SK-N-SH treated with all-trans-retinoic acid at 6 μM for 48 hours (cell line): Measurements from ENCODE around the gene SLX4IP.

Source experiments
- ATAC-seq: fragments of 200-7000 bp; cut with Tn5 transposase; 3 replicates; pipeline ENCODE4 v1.9.1; 2020; ENCODE audit warnings: mild to moderate bottlenecking, moderate library complexity
- ARNTL ChIP-seq: fragments of 450-650 bp; formaldehyde crosslinking; IDR thresholded peaks from 2 replicates; pipeline ENCODE4 v1.5.0; 2020; ENCODE audit warnings: low read depth, mild to moderate bottlenecking, moderate library complexity, borderline replicate concordance
- BACH2 ChIP-seq: fragments of 250-450 bp; sonication (Bioruptor Pico); IDR thresholded peaks from 2 replicates; pipeline ENCODE4 v1.9.0; 2021; ENCODE audit warnings: mild to moderate bottlenecking, borderline replicate concordance
- CSDC2 ChIP-seq: fragments of 250-450 bp; sonication (Bioruptor Pico); IDR thresholded peaks from 2 replicates; pipeline ENCODE4 v1.5.0; 2020; ENCODE audit warnings: mild to moderate bottlenecking, moderate library complexity
- ESRRG ChIP-seq: fragments of 250-450 bp; sonication (Bioruptor Pico); IDR thresholded peaks from 2 replicates; pipeline ENCODE4 v1.6.1; 2021; ENCODE audit warnings: mild to moderate bottlenecking
- GLIS3 ChIP-seq: fragments of 250-450 bp; sonication (Bioruptor Pico); IDR thresholded peaks from 2 replicates; pipeline ENCODE4 v1.5.0; 2020; ENCODE audit warnings: mild to moderate bottlenecking, moderate library complexity
- ISL1 ChIP-seq: fragments of 250-450 bp; sonication (Bioruptor Pico); IDR thresholded peaks from 2 replicates; pipeline ENCODE4 v2.1.2; 2022; ENCODE audit warnings: mild to moderate bottlenecking, moderate library complexity
- OSR1 ChIP-seq: fragments of 250-450 bp; sonication (Bioruptor Pico); IDR thresholded peaks from 2 replicates; pipeline ENCODE4 v1.8.0; 2022; ENCODE audit warnings: moderate library complexity, mild to moderate bottlenecking, inconsistent platforms
- PPARA ChIP-seq: fragments of 250-450 bp; sonication (Bioruptor Pico); IDR thresholded peaks from 2 replicates; pipeline ENCODE4 v1.5.0; 2020; ENCODE audit warnings: mild to moderate bottlenecking, borderline replicate concordance
- RARB ChIP-seq: fragments of 250-450 bp; sonication (Bioruptor Pico); IDR thresholded peaks from 2 replicates; pipeline ENCODE4 v1.8.0; 2021; ENCODE audit warnings: mild to moderate bottlenecking, moderate library complexity
- SNAI2 ChIP-seq: fragments of 250-450 bp; sonication (Bioruptor Pico); IDR thresholded peaks from 2 replicates; pipeline ENCODE4 v1.5.0; 2020; ENCODE audit warnings: mild to moderate bottlenecking, moderate library complexity
- TCF4 ChIP-seq: fragments of 250-450 bp; sonication (Bioruptor Pico); IDR thresholded peaks from 2 replicates; pipeline ENCODE4 v1.8.0; 2021; ENCODE audit warnings: mild to moderate bottlenecking, moderate library complexity, borderline replicate concordance
- TOX ChIP-seq: fragments of 250-450 bp; sonication (Bioruptor Pico); IDR thresholded peaks from 2 replicates; pipeline ENCODE4 v1.8.0; 2021; ENCODE audit warnings: mild to moderate bottlenecking, moderate library complexity, borderline replicate concordance
- TSHZ2 ChIP-seq: fragments of 250-450 bp; sonication (Bioruptor Pico); IDR thresholded peaks from 2 replicates; pipeline ENCODE4 v1.5.0; 2020; ENCODE audit warnings: mild to moderate bottlenecking, moderate library complexity
- ZC3H10 ChIP-seq: fragments of 250-450 bp; sonication (Bioruptor Pico); IDR thresholded peaks from 2 replicates; pipeline ENCODE4 v1.5.1; 2021; ENCODE audit warnings: mild to moderate bottlenecking, moderate library complexity
- ZFP3 ChIP-seq: fragments of 250-450 bp; sonication (Bioruptor Pico); IDR thresholded peaks from 2 replicates; pipeline ENCODE4 v1.5.0; 2020; ENCODE audit warnings: mild to moderate bottlenecking, moderate library complexity
- ZFP30 ChIP-seq: fragments of 450-650 bp; formaldehyde crosslinking; IDR thresholded peaks from 2 replicates; pipeline ENCODE4 v1.5.0; 2022; ENCODE audit warnings: mild to moderate bottlenecking, moderate library complexity
- ZNF565 ChIP-seq: fragments of 450-650 bp; formaldehyde crosslinking; conservative IDR thresholded peaks from 2 replicates; pipeline ENCODE4 v1.5.0; 2020; ENCODE audit warnings: low read depth, mild to moderate bottlenecking, moderate library complexity
- ZNF70 ChIP-seq: fragments of 450-650 bp; formaldehyde crosslinking; IDR thresholded peaks from 2 replicates; pipeline ENCODE4 v1.5.0; 2020; ENCODE audit warnings: mild to moderate bottlenecking, moderate library complexity
- ZNF8 ChIP-seq: fragments of 450-650 bp; formaldehyde crosslinking; IDR thresholded peaks from 2 replicates; pipeline ENCODE4 v1.5.0; 2020; ENCODE audit warnings: mild to moderate bottlenecking, moderate library complexity
- TF ChIP-seq, protein P1 (sequence below): fragments of 250-450 bp; sonication (Bioruptor Pico); IDR thresholded peaks from 2 replicates; pipeline ENCODE4 v1.8.0; 2020; ENCODE audit warnings: mild to moderate bottlenecking, moderate library complexity, borderline replicate concordance
- TF ChIP-seq, protein P2 (sequence below): fragments of 250-450 bp; sonication (Bioruptor Pico); IDR thresholded peaks from 2 replicates; pipeline ENCODE4 v1.8.0; 2021; ENCODE audit warnings: low read depth, mild to moderate bottlenecking, moderate library complexity, borderline replicate concordance

The SLX4IP gene

GRCh38 chr20:10497791-10498190, 62.7 kb downstream of the SLX4IP start:
- TF ChIP-seq ESRRG (CRISPR knock-in tag), result no peak
- TF ChIP-seq, protein P1, sequence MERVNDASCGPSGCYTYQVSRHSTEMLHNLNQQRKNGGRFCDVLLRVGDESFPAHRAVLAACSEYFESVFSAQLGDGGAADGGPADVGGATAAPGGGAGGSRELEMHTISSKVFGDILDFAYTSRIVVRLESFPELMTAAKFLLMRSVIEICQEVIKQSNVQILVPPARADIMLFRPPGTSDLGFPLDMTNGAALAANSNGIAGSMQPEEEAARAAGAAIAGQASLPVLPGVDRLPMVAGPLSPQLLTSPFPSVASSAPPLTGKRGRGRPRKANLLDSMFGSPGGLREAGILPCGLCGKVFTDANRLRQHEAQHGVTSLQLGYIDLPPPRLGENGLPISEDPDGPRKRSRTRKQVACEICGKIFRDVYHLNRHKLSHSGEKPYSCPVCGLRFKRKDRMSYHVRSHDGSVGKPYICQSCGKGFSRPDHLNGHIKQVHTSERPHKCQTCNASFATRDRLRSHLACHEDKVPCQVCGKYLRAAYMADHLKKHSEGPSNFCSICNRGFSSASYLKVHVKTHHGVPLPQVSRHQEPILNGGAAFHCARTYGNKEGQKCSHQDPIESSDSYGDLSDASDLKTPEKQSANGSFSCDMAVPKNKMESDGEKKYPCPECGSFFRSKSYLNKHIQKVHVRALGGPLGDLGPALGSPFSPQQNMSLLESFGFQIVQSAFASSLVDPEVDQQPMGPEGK (CRISPR knock-in tag), result no peak
- no peak for TF ChIP-seq TCF4
- TF ChIP-seq ZFP3 (CRISPR knock-in tag), result no peak
- TF ChIP-seq, all 23 proteins: peak for 0
- no peak for ATAC-seq

DNA sequence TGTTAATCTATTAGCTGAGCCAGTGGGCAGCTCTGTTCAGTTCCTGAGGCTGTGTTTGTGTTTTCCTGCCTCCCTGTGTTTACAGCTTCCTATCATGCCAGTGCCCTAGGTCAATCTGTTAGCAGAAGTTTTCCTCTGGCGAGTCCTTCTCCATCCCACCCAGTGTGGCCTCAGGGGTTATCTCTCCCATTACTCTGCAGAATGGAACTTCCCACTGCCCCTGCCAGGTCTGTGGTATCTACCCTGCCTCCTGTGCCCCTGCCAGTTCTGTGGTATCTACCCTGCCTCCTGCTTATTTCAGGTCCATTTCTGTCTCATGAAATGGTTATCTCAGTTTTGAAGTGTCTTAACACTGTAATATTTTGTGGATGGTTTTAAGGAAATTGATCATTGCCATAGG, 63.1 kb downstream of the SLX4IP start:
- ATAC-seq, result no peak
- TF ChIP-seq ARNTL (no peak), TSHZ2 (CRISPR knock-in tag) (no peak), BACH2 (CRISPR knock-in tag) (no peak), ZNF70 (no peak), ZC3H10 (CRISPR knock-in tag) (no peak), TOX (CRISPR knock-in tag) (no peak), SNAI2 (CRISPR knock-in tag) (no peak), PPARA (CRISPR knock-in tag) (no peak), RARB (no peak), ISL1 (CRISPR knock-in tag) (no peak), ZFP3 (CRISPR knock-in tag) (no peak), ZFP30 (CRISPR knock-in tag) (no peak), CSDC2 (no peak), GLIS3 (CRISPR knock-in tag) (no peak), ZNF565 (CRISPR knock-in tag) (no peak), OSR1 (CRISPR knock-in tag) (no peak), ZNF8 (CRISPR knock-in tag) (no peak)
- TF ChIP-seq, protein P1 (CRISPR knock-in tag), result no peak
- TF ChIP-seq, protein P2, sequence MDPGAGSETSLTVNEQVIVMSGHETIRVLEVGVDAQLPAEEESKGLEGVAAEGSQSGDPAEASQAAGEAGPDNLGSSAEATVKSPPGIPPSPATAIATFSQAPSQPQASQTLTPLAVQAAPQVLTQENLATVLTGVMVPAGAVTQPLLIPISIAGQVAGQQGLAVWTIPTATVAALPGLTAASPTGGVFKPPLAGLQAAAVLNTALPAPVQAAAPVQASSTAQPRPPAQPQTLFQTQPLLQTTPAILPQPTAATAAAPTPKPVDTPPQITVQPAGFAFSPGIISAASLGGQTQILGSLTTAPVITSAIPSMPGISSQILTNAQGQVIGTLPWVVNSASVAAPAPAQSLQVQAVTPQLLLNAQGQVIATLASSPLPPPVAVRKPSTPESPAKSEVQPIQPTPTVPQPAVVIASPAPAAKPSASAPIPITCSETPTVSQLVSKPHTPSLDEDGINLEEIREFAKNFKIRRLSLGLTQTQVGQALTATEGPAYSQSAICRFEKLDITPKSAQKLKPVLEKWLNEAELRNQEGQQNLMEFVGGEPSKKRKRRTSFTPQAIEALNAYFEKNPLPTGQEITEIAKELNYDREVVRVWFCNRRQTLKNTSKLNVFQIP (CRISPR knock-in tag), result no peak

- TF ChIP-seq, protein P1 (CRISPR knock-in tag), result no peak
- no peak for TF ChIP-seq GLIS3 (CRISPR knock-in tag)
- no peak for TF ChIP-seq ARNTL
- no peak for ATAC-seq
Measured at GRCh38 chr20:10501402-10501801, 66.3 kb downstream of the SLX4IP start.
